Subcutaneous abdominal adipose tissue (tissue), 5 donors: Measurements from ENCODE around the gene TMEM151A.

Experiments
- H3K27ac ChIP-seq: one replicate; pipeline ENCODE4 v1.7.0; 2013; ENCODE audit warnings: low read depth, mild to moderate bottlenecking, inconsistent platforms, low read length, moderate library complexity
- H3K27me3 ChIP-seq, 5 donors: one replicate each; pipeline ENCODE4 v1.7.0; 2013; ENCODE audit warnings: low read length in 5 of 5, inconsistent platforms in 1 of 5; ENCODE audit not compliant: control insufficient read depth in 5 of 5, insufficient read depth in 4 of 5
- H3K36me3 ChIP-seq, 5 donors: one replicate each; pipeline ENCODE4 v1.7.0; 2013; ENCODE audit warnings: low read length in 5 of 5; ENCODE audit not compliant: control insufficient read depth in 5 of 5, insufficient read depth in 5 of 5
- H3K4me1 ChIP-seq, 5 donors: one replicate each; pipeline ENCODE4 v1.7.0; 2013; ENCODE audit warnings: low read length in 5 of 5, mild to moderate bottlenecking in 3 of 5, moderate library complexity in 1 of 5; ENCODE audit not compliant: control insufficient read depth in 5 of 5, insufficient read depth in 5 of 5
- H3K4me3 ChIP-seq, 5 donors: one replicate each; pipeline ENCODE4 v1.7.0; 2013; ENCODE audit warnings: low read length in 5 of 5, low read depth in 1 of 5
- H3K9ac ChIP-seq, 5 donors: one replicate each; pipeline ENCODE4 v1.7.0; 2013; ENCODE audit warnings: low read length in 5 of 5, mild to moderate bottlenecking in 4 of 5, moderate library complexity in 3 of 5
- H3K9me3 ChIP-seq, 5 donors: one replicate each; pipeline ENCODE4 v1.7.0; 2013; ENCODE audit warnings: low read length in 5 of 5; ENCODE audit not compliant: control insufficient read depth in 5 of 5
- donor health status: healthy.
- donor health status: healthy.
- donor health status: healthy.
- donor health status: healthy.
- donor health status: healthy.

Gene TMEM151A

GRCh38 chr11:66329165-66329673 is 37.5 kb downstream of the TMEM151A start:
- no peak overlapping the region for H3K27ac ChIP-seq
- H3K9me3 ChIP-seq, result no peaks in the 10 kb centered on the region
- peaks cover 19 to 48% (median 45%) of the 10 kb centered on the region in 5 donors for H3K4me1 ChIP-seq
- peaks cover 0 to 17% (median 12%) of the 10 kb centered on the region in 5 donors for H3K36me3 ChIP-seq
- H3K9ac ChIP-seq, result no peak overlapping the region
- H3K4me3 ChIP-seq, result no peak overlapping the region
- H3K27me3 ChIP-seq, result no peaks in the 10 kb centered on the region

DNA sequence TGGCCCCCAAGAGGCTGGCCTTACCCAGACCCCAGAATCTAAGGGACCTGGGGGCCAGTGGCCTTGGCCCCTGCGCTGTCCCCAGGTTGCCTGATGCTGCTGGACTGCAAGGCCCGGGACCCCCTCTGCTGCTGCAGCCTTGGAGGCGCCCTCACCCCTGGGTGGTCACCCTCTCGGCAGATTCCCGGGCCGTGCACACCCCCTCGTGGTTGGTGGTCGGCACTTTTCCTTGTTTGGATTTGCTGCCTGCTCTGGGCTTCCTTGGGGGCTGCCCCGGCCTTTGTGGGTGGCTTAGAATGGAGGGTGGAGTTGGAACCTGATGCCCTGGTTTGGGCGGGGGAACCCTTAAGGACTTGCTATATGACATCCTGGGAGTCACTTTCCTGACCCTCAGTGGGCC is 39.2 kb downstream of the TMEM151A start:
- peaks cover 0 to 20% (median 12%) of the 10 kb centered on the region in 5 donors for H3K36me3 ChIP-seq
- H3K27me3 ChIP-seq, result peaks cover 0 to 4% (median 0%) of the 10 kb centered on the region in 5 donors
- H3K4me1 ChIP-seq, result peaks cover 13 to 44% (median 38%) of the 10 kb centered on the region in 5 donors
- no peak overlapping the region for H3K4me3 ChIP-seq
- no peak overlapping the region for H3K9ac ChIP-seq
- H3K27ac ChIP-seq, result no peak overlapping the region
- no peaks in the 10 kb centered on the region for H3K9me3 ChIP-seq

DNA sequence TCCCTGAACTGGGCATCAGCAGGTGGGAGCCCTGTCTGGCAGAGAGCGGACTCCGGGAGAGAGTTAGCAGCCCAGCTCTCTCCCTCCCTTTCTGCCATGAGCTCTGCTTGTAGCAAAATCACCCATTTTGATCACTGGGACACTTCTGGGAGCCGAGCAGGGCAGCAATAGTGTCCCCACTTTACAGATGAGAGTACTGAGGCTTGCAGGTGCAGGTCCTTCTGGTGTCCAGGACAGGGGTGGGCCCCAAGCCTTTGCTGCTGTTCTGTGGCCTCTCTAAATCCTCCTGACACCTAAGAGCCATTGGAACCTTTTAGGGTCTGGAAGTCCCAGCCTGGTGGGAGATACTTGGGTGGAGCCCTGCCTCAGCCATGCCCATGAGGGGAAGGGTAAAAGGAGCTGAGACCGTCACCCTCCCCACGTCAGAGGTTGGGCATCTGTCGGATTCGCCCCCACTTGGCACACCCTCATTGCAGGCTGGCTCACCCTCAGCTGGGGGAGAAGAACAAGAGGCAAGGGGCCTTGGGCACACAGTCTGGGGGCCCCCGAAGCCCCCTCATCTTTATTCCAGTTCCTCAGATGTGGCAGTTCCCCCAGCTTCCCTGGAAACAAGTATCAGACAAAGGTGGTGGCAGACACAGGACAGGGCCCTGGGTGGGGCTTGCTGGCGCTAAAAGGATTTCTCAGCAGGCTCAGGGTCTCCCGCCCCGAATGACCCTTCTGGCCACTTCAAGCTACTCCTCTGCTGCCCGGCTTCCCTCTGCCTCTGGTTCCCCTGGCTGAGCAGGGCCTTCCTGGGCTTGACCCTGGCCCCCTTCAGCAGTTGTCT is 40.1 kb downstream of the TMEM151A start:
- Histone ChIP-seq H3K36me3 (peaks cover 0 to 20% (median 12%) of the 10 kb centered on the region in 5 donors), H3K4me1 (peaks cover 10 to 44% (median 39%) of the 10 kb centered on the region in 5 donors), H3K27ac (no peak overlapping the region)

GRCh38 chr11:66332371-66333219 is 40.9 kb downstream of the TMEM151A start:
- H3K27me3 ChIP-seq, result peaks cover 0 to 7% (median 0%) of the 10 kb centered on the region in 5 donors
- no peak overlapping the region for H3K27ac ChIP-seq
- H3K9me3 ChIP-seq, result no peaks in the 10 kb centered on the region
- H3K4me1 ChIP-seq, result peaks cover 9 to 42% (median 33%) of the 10 kb centered on the region in 5 donors
- H3K9ac ChIP-seq, result no peak overlapping the region
- no peak overlapping the region for H3K4me3 ChIP-seq
- H3K36me3 ChIP-seq, result peaks cover 0 to 23% (median 17%) of the 10 kb centered on the region in 5 donors

More for the DNA sequence above, 40.1 kb downstream of the TMEM151A start:
- H3K4me3 ChIP-seq, result no peak overlapping the region
- H3K9me3 ChIP-seq, result no peaks in the 10 kb centered on the region
- H3K9ac ChIP-seq, result no peak overlapping the region
- peaks cover 0 to 7% (median 0%) of the 10 kb centered on the region in 5 donors for H3K27me3 ChIP-seq

- Histone ChIP-seq H3K27me3 (peaks cover 0 to 7% (median 0%) of the 10 kb centered on the region in 5 donors), H3K9ac (no peak overlapping the region), H3K9me3 (no peaks in the 10 kb centered on the region), H3K4me3 (no peak overlapping the region), H3K27ac (no peak overlapping the region), H3K4me1 (peaks cover 3 to 34% (median 26%) of the 10 kb centered on the region in 5 donors), H3K36me3 (peaks cover 0 to 29% (median 21%) of the 10 kb centered on the region in 5 donors)
Observed at GRCh38 chr11:66333220-66333877, 41.7 kb downstream of the TMEM151A start.

DNA sequence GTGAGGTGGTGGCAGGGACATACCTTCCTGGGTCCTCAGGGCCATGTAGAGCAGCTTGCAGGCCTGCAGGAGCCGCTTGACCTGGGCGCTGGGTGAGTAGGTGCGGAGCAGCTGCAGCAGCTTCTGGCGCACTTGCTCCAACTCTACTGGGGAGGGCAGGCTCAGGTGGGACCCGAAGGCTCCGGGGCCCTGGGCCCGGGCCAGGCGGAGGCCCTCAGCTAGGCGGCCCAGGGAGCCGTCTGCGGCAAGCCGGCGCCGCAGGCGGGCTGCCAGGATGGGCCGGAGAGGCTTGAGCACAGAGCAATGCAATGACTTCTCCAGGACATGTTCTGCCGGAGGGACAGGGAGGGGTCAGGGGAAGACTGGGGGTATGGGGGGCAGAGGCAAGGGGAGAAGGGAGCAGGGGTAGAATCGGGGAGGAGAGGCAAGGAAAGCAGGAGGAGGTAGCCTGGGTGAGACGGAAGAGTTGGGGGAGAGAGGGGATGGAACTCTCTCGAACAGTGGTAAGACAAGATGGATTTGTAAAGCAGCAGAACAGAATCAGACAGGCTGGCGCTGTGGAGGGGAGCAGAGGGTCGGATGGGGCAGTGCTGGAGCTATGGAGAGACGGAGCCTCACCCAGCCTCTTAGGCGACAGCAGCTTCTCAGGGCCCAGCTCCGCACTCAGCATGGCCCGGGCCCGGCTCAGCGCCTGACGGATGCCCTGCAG is 42.4 kb downstream of the TMEM151A start:
- peaks cover 0 to 36% (median 28%) of the 10 kb centered on the region in 5 donors for H3K36me3 ChIP-seq
- H3K9ac ChIP-seq, result no peak overlapping the region
- no peak overlapping the region for H3K4me3 ChIP-seq
- H3K27me3 ChIP-seq, result peaks cover 0 to 7% (median 0%) of the 10 kb centered on the region in 5 donors
- peaks cover 0 to 27% (median 20%) of the 10 kb centered on the region in 5 donors for H3K4me1 ChIP-seq
- H3K9me3 ChIP-seq, result no peaks in the 10 kb centered on the region
- no peak overlapping the region for H3K27ac ChIP-seq

DNA sequence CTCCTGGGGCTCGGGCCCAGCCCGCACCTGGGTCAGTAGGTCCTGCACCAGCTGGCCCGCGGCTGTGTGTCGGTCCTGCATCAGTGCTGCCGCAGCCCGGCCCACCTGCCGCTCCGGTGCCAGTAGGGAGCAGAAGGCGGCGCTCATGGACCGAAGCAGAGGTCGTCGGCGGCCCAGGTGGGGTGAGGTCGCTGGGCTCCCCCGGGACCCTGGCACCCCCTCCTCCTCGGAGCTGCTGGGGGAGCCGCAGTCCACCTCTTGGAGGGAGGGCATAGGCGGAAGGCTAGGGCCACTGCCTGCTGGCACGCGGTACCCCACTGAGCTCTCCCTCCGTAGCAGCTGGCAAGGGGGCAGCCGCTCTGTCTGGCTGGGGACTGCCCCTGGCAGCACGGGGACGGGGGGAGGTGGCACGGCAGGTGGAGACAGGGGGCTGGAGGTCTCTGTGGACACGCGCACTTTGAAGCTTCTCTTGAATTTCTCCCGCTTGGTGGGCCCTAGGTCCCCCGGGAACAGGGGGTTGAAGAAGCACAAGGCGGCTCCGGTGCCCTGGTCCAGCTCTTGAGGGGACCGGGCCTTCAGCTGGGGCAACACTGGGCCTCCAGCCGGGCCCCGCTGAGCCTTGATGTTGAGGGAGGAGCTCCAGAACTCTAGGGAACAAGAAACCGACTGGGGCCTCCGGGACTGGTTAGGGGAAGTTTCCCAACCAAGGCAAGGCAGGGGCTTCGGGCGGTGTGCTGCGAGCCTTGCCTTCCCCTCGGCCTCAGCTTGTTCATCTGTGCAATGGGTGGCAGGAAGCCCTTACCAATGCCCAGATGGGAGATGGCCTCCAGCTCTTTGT is 43.1 kb downstream of the TMEM151A start:
- Histone ChIP-seq H3K4me3 (peak overlapping the region in 4 of 5 donors; percentile 58 to 76 (median 66)), H3K4me1 (peaks cover 0 to 27% (median 20%) of the 10 kb centered on the region in 5 donors), H3K27me3 (peaks cover 0 to 7% (median 0%) of the 10 kb centered on the region in 5 donors), H3K9me3 (no peaks in the 10 kb centered on the region), H3K9ac (peak overlapping the region in 3 of 5 donors; percentile 21 to 68 (median 26)), H3K27ac (no peak overlapping the region), H3K36me3 (peaks cover 0 to 43% (median 35%) of the 10 kb centered on the region in 5 donors)

DNA sequence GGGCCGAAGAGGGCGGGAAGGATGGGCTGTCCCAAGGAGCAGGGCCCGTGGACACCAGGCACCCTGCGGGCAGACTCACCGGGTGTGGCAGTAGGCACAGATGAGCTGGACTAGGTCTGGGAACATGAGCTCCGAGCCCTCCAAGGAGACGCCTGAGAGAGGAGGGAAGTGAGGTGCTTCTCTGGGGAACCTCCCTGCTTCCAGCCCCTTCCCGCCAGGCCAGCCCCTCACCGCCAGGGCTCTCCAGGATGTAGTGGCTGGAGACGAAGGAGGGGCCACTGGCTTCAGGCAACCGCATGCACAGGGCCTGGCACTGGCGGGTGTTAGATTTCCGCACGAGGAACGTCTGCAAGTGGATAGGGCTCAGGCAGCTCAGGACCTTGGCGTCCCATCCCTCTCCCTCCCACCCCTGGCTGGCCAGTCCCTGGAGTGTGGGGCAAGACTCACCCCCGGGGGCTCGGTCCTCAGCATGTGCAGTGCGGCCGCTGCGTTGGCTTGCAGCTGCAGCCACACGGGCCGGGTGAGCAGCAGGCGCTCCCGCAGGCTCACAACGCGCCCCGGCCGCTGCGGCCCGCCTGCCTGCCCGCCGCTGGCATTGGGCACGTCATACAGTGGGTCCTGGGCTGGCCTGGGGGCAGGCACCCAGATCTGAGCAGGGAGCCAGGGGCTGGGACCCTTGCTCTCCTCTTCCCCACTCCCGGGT is 44.0 kb downstream of the TMEM151A start:
- Histone ChIP-seq H3K4me3 (peak overlapping the region in 4 of 5 donors; percentile 58 to 76 (median 66)), H3K27ac (peak overlapping the region; percentile 37), H3K27me3 (peaks cover 0 to 7% (median 0%) of the 10 kb centered on the region in 5 donors), H3K4me1 (peaks cover 0 to 27% (median 20%) of the 10 kb centered on the region in 5 donors), H3K9ac (peak overlapping the region in 3 of 5 donors; percentile 21 to 73 (median 68)), H3K9me3 (no peaks in the 10 kb centered on the region), H3K36me3 (peaks cover 0 to 52% (median 44%) of the 10 kb centered on the region in 5 donors)
